Keratinocyte (primary cell): Measurements from ENCODE around the gene RTP5. TPM values are rescaled to one million over a fixed set of nuclear protein-coding genes. Genes with fewer than 3 reads are reported as not detected.
"Not testable (repeated sequence)": the region's sequence is repeated elsewhere in the genome, so short reads cannot be mapped to it uniquely, and the experiment has no call there.

Experiments
- DNase-seq: peaks from one replicate; pipeline ENCODE4 v3.0.0-alpha.2; 2011; ENCODE audit warnings: low read depth, missing footprints, low spot score
- FAIRE-seq: peaks from 2 replicates; lab custom pipeline; 2011; peaks lifted over from hg19 to GRCh38; lab: Jason Lieb, UNC
- H2AFZ ChIP-seq: 2 replicates; pipeline ENCODE4 v1.6.0; 2012; ENCODE audit warnings: low read length, control low read depth, inconsistent platforms; ENCODE audit not compliant: control insufficient read depth
- H3K27ac ChIP-seq: 2 replicates; pipeline ENCODE4 v1.5.1; 2011; ENCODE audit warnings: low read length; ENCODE audit not compliant: control insufficient read depth, insufficient read depth
- H3K27me3 ChIP-seq: 3 replicates; pipeline ENCODE4 v1.6.0; 2011; ENCODE audit warnings: low read length; ENCODE audit not compliant: control insufficient read depth, insufficient read depth; ENCODE audit errors: extremely low read depth
- H3K36me3 ChIP-seq, 2 experiments: 2 replicates in 1 of 2; 3 replicates in 1 of 2; pipeline ENCODE4 v1.5.1; 2011; ENCODE audit warnings: low read length in 2 of 2, mild to moderate bottlenecking in 1 of 2; ENCODE audit not compliant: control insufficient read depth in 2 of 2, insufficient read depth in 2 of 2; ENCODE audit errors: extremely low read depth in 1 of 2
- H3K4me1 ChIP-seq: 3 replicates; pipeline ENCODE4 v1.5.1; 2011; ENCODE audit warnings: low read length; ENCODE audit not compliant: control insufficient read depth, insufficient read depth; ENCODE audit errors: extremely low read depth
- H3K4me2 ChIP-seq: 3 replicates; pipeline ENCODE4 v1.6.0; 2011; ENCODE audit warnings: low read depth, low read length; ENCODE audit not compliant: control insufficient read depth, insufficient read depth; ENCODE audit errors: extremely low read depth
- H3K4me3 ChIP-seq, 3 experiments: fragments of 200-600 bp in 1 of 3; sonication (generic) in 1 of 3; 2 replicates in 2 of 3; 3 replicates in 1 of 3; pipeline ENCODE4 v1.5.1; 2011 to 2016; ENCODE audit warnings: low read length in 3 of 3, mild to moderate bottlenecking in 3 of 3, control low read depth in 2 of 3, inconsistent platforms in 1 of 3, low read depth in 1 of 3, mixed read lengths in 1 of 3, mixed run types in 1 of 3, moderate library complexity in 1 of 3; ENCODE audit not compliant: control insufficient read depth in 2 of 3, insufficient read depth in 2 of 3; ENCODE audit errors: extremely low read depth in 1 of 3
- H3K79me2 ChIP-seq: 2 replicates; pipeline ENCODE4 v1.6.0; 2012; ENCODE audit warnings: low read length; ENCODE audit not compliant: control insufficient read depth, insufficient read depth
- H3K9ac ChIP-seq: 3 replicates; pipeline ENCODE4 v1.6.0; 2011; ENCODE audit warnings: low read length; ENCODE audit not compliant: control insufficient read depth, insufficient read depth; ENCODE audit errors: extremely low read depth
- H3K9me1 ChIP-seq: 3 replicates; pipeline ENCODE4 v1.6.0; 2011; ENCODE audit warnings: low read length; ENCODE audit not compliant: control insufficient read depth, insufficient read depth; ENCODE audit errors: extremely low read depth
- H3K9me3 ChIP-seq: 2 replicates; pipeline ENCODE4 v1.5.1; 2012; ENCODE audit warnings: low read depth, low read length; ENCODE audit not compliant: control insufficient read depth
- H4K20me1 ChIP-seq: 3 replicates; pipeline ENCODE4 v1.6.0; 2011; ENCODE audit warnings: low read length; ENCODE audit not compliant: control insufficient read depth, insufficient read depth; ENCODE audit errors: extremely low read depth
- EZH2 ChIP-seq: IDR thresholded peaks from one replicate; pipeline ENCODE4 v1.6.1; 2012; ENCODE audit warnings: inconsistent platforms, mild to moderate bottlenecking, low read length, moderate library complexity
- dilution Hi-C: fragments of 300-500 bp; cut with MboI; formaldehyde crosslinking; loops from one replicate; pipeline ENCODE4 v1.7.0; 2020; ENCODE audit warnings: low sequenced_read_pairs; ENCODE audit not compliant: extremely low pct_ligation_motif_present
- polyA plus RNA-seq, 5 experiments: library from polyadenylated mRNA; depleted of rRNA in 3 of 5; stranded (reverse) in 3 of 5; stranded (forward) in 1 of 5; unstranded in 1 of 5; fragments of >200 nt; gene quantifications; 1 replicate in 1 of 5; 2 replicates in 3 of 5; 3 replicates in 1 of 5; pipeline versions ENCODE4 v1.2.1 to v1.2.3, GENCODE V29; 2011 to 2012; ENCODE audit warnings: missing spikeins in 2 of 5, low read depth in 1 of 5, low replicate concordance in 1 of 5
- TF ChIP-seq, protein P1 (sequence below), 3 experiments: IDR thresholded peaks in 1 of 3; conservative IDR thresholded peaks in 1 of 3; optimal IDR thresholded peaks in 1 of 3; 2 replicates in 2 of 3; 3 replicates in 1 of 3; pipeline versions ENCODE3 to v1.5.1; 2011; ENCODE audit warnings: low read length in 3 of 3, mild to moderate bottlenecking in 3 of 3, moderate library complexity in 2 of 3, control low read depth in 1 of 3, inconsistent platforms in 1 of 3; ENCODE audit not compliant: insufficient read depth in 2 of 3; ENCODE audit errors: extremely low read depth in 1 of 3

RTP5 gene
- polyA plus RNA-seq, 1 donor (not counting 4 experiments of a cell fraction or from before 2014, with no cell fraction given), result not detected

DNA sequence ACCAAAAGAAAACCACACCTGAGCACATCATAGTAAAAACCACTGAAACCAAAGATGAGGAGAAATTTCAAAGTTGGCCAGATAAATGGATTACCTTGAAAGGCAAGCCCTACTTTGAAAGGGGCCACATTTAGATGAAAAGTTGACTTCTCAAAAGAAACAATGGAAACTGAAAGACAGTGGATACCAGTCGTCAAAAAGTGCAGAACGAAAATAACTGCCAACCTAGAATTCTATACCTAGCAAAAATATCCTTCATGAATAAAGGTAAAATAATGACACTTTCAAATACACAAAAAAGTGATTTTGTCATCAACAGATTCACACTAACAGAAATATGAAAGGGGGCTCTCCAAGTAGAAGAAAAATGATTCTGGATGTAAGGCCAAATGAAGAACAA, 42.1 kb upstream of the RTP5 start:
- Histone ChIP-seq H3K27me3 (no peaks in the 10 kb centered on the region), H3K4me1 (no peaks in the 10 kb centered on the region), H2AFZ (no peak overlapping the region), H3K9me3 (peaks cover 4% of the 10 kb centered on the region), H3K9me1 (no peaks in the 10 kb centered on the region), H4K20me1 (no peaks in the 10 kb centered on the region), H3K4me3 (no peak overlapping the region), H3K36me3 (no peaks in the 10 kb centered on the region), H3K27ac (no peak overlapping the region), H3K9ac (no peak overlapping the region), H3K79me2 (no peaks in the 10 kb centered on the region), H3K4me2 (no peak overlapping the region)
- FAIRE-seq (no peak), DNase-seq (no peak)
- dilution Hi-C loops, result no loop called here
- TF ChIP-seq EZH2, result no peak
- TF ChIP-seq, protein P1, sequence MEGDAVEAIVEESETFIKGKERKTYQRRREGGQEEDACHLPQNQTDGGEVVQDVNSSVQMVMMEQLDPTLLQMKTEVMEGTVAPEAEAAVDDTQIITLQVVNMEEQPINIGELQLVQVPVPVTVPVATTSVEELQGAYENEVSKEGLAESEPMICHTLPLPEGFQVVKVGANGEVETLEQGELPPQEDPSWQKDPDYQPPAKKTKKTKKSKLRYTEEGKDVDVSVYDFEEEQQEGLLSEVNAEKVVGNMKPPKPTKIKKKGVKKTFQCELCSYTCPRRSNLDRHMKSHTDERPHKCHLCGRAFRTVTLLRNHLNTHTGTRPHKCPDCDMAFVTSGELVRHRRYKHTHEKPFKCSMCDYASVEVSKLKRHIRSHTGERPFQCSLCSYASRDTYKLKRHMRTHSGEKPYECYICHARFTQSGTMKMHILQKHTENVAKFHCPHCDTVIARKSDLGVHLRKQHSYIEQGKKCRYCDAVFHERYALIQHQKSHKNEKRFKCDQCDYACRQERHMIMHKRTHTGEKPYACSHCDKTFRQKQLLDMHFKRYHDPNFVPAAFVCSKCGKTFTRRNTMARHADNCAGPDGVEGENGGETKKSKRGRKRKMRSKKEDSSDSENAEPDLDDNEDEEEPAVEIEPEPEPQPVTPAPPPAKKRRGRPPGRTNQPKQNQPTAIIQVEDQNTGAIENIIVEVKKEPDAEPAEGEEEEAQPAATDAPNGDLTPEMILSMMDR (optimal IDR thresholded peaks at IDR 0.05 in 1 of 3, IDR thresholded peaks at IDR 0.05 in 1 of 3, conservative IDR thresholded peaks at IDR 0.05 in 1 of 3; ENCODE audit: extremely low read depth in 1 of 3, insufficient read depth in 2 of 3, low read length in 3 of 3), result no peak

DNA sequence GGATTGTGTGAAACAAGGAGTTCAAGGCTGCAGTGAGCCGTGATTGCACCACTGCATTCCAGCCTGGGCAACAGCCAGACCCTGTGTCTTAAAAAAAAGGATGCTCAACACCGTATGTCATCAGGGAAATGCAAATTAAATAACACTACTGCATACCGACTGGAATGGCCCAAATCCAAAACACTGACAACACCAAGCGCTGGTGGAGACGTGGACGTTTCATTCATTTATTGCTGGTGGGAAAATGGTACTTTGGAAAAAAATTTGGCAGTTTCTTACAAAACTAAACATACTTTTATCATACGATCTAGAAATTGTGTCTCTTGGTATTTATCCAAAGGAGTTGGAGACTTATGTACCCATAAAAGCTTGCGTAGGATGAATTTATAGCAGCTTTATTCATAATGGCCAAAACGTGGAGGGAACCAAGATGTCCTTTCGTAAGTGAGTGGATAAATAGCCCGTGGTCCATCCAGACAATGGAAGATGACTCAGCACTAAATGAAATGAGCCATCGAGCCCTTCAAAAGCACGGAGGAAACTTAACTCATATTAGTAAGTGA, 36.3 kb upstream of the RTP5 start:
- TF ChIP-seq, protein P1 (optimal IDR thresholded peaks at IDR 0.05 in 1 of 3, IDR thresholded peaks at IDR 0.05 in 1 of 3, conservative IDR thresholded peaks at IDR 0.05 in 1 of 3; ENCODE audit: extremely low read depth in 1 of 3, insufficient read depth in 2 of 3, low read length in 3 of 3), result no peak
- no peak for TF ChIP-seq EZH2
- Histone ChIP-seq H3K4me1 (no peaks in the 10 kb centered on the region), H3K9me1 (no peaks in the 10 kb centered on the region), H3K36me3 (no peaks in the 10 kb centered on the region), H3K4me2 (no peak overlapping the region), H3K27ac (no peak overlapping the region), H3K79me2 (no peaks in the 10 kb centered on the region), H3K9me3 (no peaks in the 10 kb centered on the region), H3K9ac (no peak overlapping the region), H3K4me3 (no peak overlapping the region), H3K27me3 (no peaks in the 10 kb centered on the region), H2AFZ (no peak overlapping the region), H4K20me1 (no peaks in the 10 kb centered on the region)
- DNase-seq, result no peak
- dilution Hi-C loops, result no loop called here
- FAIRE-seq, result no peak

GRCh38 chr2:241833756-241834526, 35.6 kb upstream of the RTP5 start:
- not testable (repeated sequence) for H3K27ac ChIP-seq, H2AFZ ChIP-seq, FAIRE-seq

More at GRCh38 chr2:241833756-241834526, 35.6 kb upstream of the RTP5 start:
- H4K20me1 ChIP-seq, H3K9ac ChIP-seq, H3K9me3 ChIP-seq, H3K27me3 ChIP-seq, H3K79me2 ChIP-seq, H3K4me1 ChIP-seq, DNase-seq, H3K9me1 ChIP-seq, H3K36me3 ChIP-seq, dilution Hi-C loops, H3K4me3 ChIP-seq, H3K4me2 ChIP-seq: not testable (repeated sequence)
